ENCODE results near the gene SARNP.

Gene SARNP

DNA sequence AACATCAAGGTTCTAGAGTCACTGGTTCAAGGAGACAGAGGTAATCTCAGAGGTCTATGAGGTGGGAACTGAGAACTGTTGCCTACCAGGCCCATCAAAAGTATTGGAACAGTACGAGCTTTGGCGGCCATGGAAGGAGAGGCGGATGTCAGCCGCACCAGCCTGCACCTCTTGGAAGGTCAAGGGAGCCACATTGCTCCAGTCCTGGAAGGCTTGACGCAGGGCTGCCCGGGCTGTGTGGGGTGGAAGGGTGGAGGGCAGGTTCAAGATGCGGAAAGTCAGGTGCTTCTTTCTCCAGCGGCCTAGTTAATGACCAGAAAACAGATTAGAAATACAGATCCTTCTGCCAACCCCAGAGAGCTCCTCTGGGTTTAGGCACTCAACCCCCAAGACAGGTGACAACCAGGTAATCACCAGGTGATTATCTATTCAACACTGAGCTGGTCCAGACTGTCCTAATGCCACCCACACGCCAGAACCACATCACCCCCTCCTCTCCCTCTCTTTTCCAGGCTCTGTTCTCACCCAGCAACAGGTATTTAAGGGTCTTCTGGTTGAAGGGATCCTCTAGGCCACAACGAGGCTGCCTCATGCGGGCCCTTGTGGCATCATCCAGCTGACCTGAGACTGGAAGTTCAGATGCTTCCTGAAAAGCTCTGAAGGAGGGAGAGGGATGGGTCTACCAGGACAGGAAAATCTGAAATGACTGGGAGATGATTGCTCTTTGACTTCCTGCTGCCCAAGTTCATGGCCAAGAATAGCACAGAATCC lies 23.2 kb upstream of the SARNP start:
- no peak for TF ChIP-seq TAF1 (IDR thresholded peaks at IDR 0.05; ENCODE audit: borderline replicate concordance, insufficient read depth, low read length)

DNA sequence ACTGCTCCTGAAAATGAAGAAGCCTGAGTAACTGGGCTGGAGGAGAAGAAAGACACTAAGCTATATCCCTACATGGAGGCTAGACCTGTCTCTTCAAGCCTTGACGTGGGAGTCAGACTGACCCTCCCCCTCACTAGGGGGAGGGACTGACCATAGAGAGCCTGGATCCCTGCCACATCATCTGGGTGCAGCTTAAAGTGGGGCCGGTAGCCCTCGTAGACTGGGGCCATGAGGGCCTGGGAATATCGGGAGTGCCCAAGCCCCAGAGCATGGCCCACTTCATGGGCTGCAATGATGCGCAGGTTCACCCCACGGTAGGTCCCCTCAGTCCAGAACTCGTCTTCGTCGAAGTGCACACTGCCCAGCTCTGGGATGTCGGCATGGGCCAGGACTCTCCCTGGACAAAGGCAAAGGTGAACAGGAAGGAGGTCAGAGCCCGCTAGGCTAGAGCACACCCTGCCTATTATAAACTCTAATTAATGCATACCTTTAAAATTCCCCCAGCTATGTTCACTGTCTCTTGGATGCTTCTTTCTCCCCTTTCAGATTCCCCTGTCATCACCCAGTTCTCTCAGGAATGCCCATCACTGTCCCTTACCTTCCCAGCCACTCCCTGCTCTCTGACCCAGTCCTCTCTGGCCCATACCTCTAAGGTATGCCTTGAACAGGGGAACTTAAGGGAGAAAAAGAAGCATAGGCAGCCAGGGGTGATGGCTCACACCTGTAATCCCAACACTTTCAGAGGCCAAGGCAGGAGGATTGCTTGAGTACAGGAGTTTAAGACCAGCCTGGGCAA lies 22.0 kb upstream of the SARNP start:
- TF ChIP-seq FOXP2 (optimal IDR thresholded peaks at IDR 0.05; ENCODE audit: borderline replicate concordance, extremely low read depth, extremely low read length, insufficient read depth) (no peak), TAF1 (IDR thresholded peaks at IDR 0.05; ENCODE audit: borderline replicate concordance, insufficient read depth, low read length) (no peak), POLR2AphosphoS5 (IDR thresholded peaks at IDR 0.05; ENCODE audit: low read depth, low read length) (no peak), SIN3A (IDR thresholded peaks at IDR 0.05; ENCODE audit: borderline replicate concordance, insufficient read depth, low read length) (no peak), REST (IDR thresholded peaks at IDR 0.05; ENCODE audit: insufficient read depth in 1 of 2, low read depth in 2 of 2, low read length in 2 of 2) (no peak)

DNA sequence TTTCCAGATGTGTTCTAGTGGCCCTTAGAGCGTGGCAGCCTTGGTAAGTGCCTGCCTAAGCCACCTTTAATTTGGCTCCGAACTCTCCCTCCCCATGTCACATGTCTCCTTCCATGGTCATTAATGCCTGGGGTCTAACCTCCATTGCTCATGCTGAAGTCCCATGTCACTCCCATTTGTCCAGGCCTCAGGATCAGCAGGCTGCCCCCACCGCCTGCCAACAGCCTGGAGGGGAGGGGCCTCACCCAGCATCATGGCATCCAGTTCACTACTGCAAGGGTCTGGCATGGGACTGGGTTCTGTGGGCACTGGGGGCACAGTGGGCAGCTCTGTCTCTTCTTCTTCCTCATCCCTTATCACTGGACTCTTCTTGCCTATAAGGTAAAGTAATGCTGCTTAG lies 20.8 kb upstream of the SARNP start:
- TF ChIP-seq TAF1 (IDR thresholded peaks at IDR 0.05; ENCODE audit: borderline replicate concordance, insufficient read depth, low read length) = no peak
- TF ChIP-seq POLR2AphosphoS5 (IDR thresholded peaks at IDR 0.05; ENCODE audit: low read depth, low read length) = no peak
- no peak for TF ChIP-seq REST (IDR thresholded peaks at IDR 0.05; ENCODE audit: insufficient read depth in 1 of 2, low read depth in 2 of 2, low read length in 2 of 2)
- TF ChIP-seq SIN3A (IDR thresholded peaks at IDR 0.05; ENCODE audit: borderline replicate concordance, insufficient read depth, low read length) = no peak
- no peak for TF ChIP-seq FOXP2 (optimal IDR thresholded peaks at IDR 0.05; ENCODE audit: borderline replicate concordance, extremely low read depth, extremely low read length, insufficient read depth)

GRCh38 chr12:55833056-55833455 lies 15.5 kb upstream of the SARNP start:
- TF ChIP-seq TAF1 (IDR thresholded peaks at IDR 0.05; ENCODE audit: borderline replicate concordance, insufficient read depth, low read length) (no peak), SIN3A (IDR thresholded peaks at IDR 0.05; ENCODE audit: borderline replicate concordance, insufficient read depth, low read length) (no peak)

DNA sequence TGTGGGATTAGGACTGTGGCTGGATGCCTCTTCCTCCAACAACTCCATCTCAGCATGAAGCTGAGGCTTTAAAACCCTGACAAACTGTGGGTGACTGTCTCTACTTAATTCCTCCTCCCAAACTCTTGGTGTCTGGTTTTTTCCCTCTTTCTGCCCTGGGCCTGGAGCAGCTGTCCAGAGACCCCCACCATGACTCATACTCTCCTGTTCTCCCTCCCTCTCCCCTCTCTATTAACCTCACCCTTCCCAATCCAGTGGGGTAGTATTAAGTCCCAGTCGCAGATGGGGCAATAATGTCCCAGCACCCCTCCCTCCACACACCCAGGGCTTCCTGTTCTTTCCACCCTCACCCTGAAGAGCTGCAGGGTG lies 13.9 kb upstream of the SARNP start:
- TF ChIP-seq REST (IDR thresholded peaks at IDR 0.05; ENCODE audit: insufficient read depth in 1 of 2, low read depth in 2 of 2, low read length in 2 of 2) (no peak), FOXP2 (optimal IDR thresholded peaks at IDR 0.05; ENCODE audit: borderline replicate concordance, extremely low read depth, extremely low read length, insufficient read depth) (no peak), POLR2AphosphoS5 (IDR thresholded peaks at IDR 0.05; ENCODE audit: low read depth, low read length) (no peak), SIN3A (IDR thresholded peaks at IDR 0.05; ENCODE audit: borderline replicate concordance, insufficient read depth, low read length) (no peak), TAF1 (IDR thresholded peaks at IDR 0.05; ENCODE audit: borderline replicate concordance, insufficient read depth, low read length) (no peak)
